ENCODE measurements around the gene SLC5A6. TPM values are rescaled to one million over a fixed set of nuclear protein-coding genes. Genes with fewer than 3 reads are reported as not detected.

The SLC5A6 gene
- total and polyA plus RNA-seq, 2 of the 4 experiments (the other 2 are of a cell fraction), result 28.8 to 34.2 TPM

DNA sequence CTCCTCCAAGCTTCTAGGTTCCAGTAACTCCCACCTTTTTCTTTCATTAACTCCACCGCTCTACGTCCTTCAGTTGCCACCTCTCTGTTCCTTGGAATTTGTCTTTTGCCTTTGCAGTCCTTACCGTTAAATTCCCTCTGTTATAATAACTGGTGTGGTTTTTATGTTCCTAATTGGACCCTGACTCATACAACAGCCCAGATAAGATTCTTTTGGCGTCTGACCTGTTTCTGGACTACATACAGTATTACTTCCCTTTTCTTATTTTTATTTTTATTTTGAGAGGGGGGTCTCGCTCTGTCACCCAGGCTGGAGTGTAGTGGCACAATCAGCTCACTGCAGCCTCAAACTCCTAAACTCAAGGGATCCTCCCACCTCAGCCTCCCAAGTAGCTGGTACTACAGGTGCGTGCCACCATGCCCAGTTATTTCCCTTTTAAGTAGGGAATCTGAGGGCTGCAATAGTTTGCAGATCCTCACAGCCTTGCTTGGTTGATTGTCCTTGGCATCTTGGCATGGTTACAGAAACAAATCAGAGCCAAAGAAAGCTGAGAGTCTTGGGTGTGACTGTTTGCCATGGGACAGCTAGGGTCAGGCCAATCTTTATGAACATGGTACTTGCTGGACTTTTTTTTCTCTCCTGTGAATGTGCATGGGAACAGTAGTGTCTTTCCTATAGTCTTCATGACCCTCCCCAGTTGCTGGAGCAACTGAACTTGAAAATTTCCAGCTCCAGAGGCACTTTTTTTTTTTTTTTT is 41.3 kb downstream of the SLC5A6 start:
- Histone ChIP-seq H3K14ac (replicated peaks; ENCODE audit: low read depth, low read length) (no peak overlapping the region), H4K8ac (ENCODE audit: low read depth in 2 of 2, low read length in 2 of 2) (no peak overlapping the region), H4K91ac (ENCODE audit: insufficient read depth, low read depth, low read length) (no peak overlapping the region), H3K4me2 (ENCODE audit: low read depth, low read length) (no peak overlapping the region), H3K18ac (ENCODE audit: low read depth, low read length) (no peak overlapping the region), H3K9ac (ENCODE audit: low read depth, low read length) (no peak overlapping the region), H2AFZ (replicated peaks; ENCODE audit: low read length, poor library complexity) (no peak overlapping the region), H3K56ac (ENCODE audit: extremely low read depth, insufficient read depth, low read length) (no peak overlapping the region), H3K23ac (ENCODE audit: low read depth, low read length) (no peak overlapping the region), H4K5ac (ENCODE audit: low read depth, low read length) (no peak overlapping the region), H3K79me1 (ENCODE audit: low read depth in 1 of 2, low read length in 2 of 2) (no peaks in the 10 kb centered on the region), H2AK5ac (ENCODE audit: low read depth, low read length) (no peak overlapping the region), H2AK9ac (replicated peaks; ENCODE audit: low read depth, low read length, poor library complexity) (no peak overlapping the region), H2BK15ac (ENCODE audit: low read depth, low read length) (no peak overlapping the region), H2BK20ac (ENCODE audit: low read depth, low read length) (no peak overlapping the region), H3K4me1 (ENCODE audit: control insufficient read depth, insufficient read depth, low read length) (no peaks in the 10 kb centered on the region), H3K9me1 (ENCODE audit: insufficient read depth, low read length) (no peaks in the 10 kb centered on the region), H3K4ac (ENCODE audit: low read depth, low read length) (no peak overlapping the region), H3K4me3 (ENCODE audit: insufficient read depth, low read depth, low read length) (no peak overlapping the region), H3K27ac (ENCODE audit: insufficient read depth, low read length) (no peak overlapping the region), H3K36me3 (ENCODE audit: control insufficient read depth, insufficient read depth, low read length) (no peaks in the 10 kb centered on the region), H2BK120ac (ENCODE audit: low read depth, low read length) (no peak overlapping the region), H3K27me3 (ENCODE audit: control insufficient read depth, insufficient read depth, low read length) (peaks cover 67% of the 10 kb centered on the region), H2BK5ac (ENCODE audit: low read depth, low read length, poor library complexity, severe bottlenecking) (no peak overlapping the region), H3K9me3 (ENCODE audit: control insufficient read depth, insufficient read depth, low read length) (no peaks in the 10 kb centered on the region), H4K20me1 (ENCODE audit: insufficient read depth, low read length) (no peaks in the 10 kb centered on the region)
- in situ Hi-C loops (cut with MboI; ENCODE audit: low sequenced_read_pairs), result no loop called here
- DNase-seq, result no peak
- POLR2A ChIA-PET (ENCODE audit: unreplicated experiment), result no interaction called here
- intact Hi-C loops (cut with micrococcal nuclease), result loop anchor here (1.0 kb wide), 1 partner anchor 21 kb away; no protein-coding TSS in a partner anchor
- dilution Hi-C loops (cut with HindIII; ENCODE audit: low sequenced_read_pairs, unreplicated experiment), result no loop called here
- no peak for ATAC-seq (ENCODE audit: low read depth)
- no TSS peak for BruUV-seq (replicated peaks)
- WGBS, 2 experiments (ENCODE audit: extremely low coverage in 2 of 2, insufficient read length in 1 of 2), result no CpG with 5 or more reads among the region's 6 CpGs
- TF ChIP-seq CEBPB (IDR thresholded peaks at IDR 0.05; ENCODE audit: low read depth, low read length) (no peak), NFE2L2 (IDR thresholded peaks at IDR 0.05; ENCODE audit: low read depth, low read length) (no peak), MAFK (IDR thresholded peaks at IDR 0.05; ENCODE audit: low read depth, low read length) (no peak), FOS (IDR thresholded peaks at IDR 0.05; ENCODE audit: low read depth, low read length) (no peak), POLR2A (IDR thresholded peaks at IDR 0.05; ENCODE audit: low read depth, low read length) (no peak), SMC3 (IDR thresholded peaks at IDR 0.05; ENCODE audit: low read depth, low read length) (no peak), MAZ (IDR thresholded peaks at IDR 0.05; ENCODE audit: borderline replicate concordance, low read depth, low read length) (no peak), MXI1 (IDR thresholded peaks at IDR 0.05; ENCODE audit: borderline replicate concordance, low read depth, low read length) (no peak), RAD21 (IDR thresholded peaks at IDR 0.05; ENCODE audit: low read length) (no peak), RCOR1 (IDR thresholded peaks at IDR 0.05; ENCODE audit: insufficient replicate concordance, low read length) (no peak)
- TF ChIP-seq, protein P1, sequence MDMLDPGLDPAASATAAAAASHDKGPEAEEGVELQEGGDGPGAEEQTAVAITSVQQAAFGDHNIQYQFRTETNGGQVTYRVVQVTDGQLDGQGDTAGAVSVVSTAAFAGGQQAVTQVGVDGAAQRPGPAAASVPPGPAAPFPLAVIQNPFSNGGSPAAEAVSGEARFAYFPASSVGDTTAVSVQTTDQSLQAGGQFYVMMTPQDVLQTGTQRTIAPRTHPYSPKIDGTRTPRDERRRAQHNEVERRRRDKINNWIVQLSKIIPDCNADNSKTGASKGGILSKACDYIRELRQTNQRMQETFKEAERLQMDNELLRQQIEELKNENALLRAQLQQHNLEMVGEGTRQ (IDR thresholded peaks at IDR 0.05; ENCODE audit: low read depth, low read length), result no peak
- TF ChIP-seq, protein P2, sequence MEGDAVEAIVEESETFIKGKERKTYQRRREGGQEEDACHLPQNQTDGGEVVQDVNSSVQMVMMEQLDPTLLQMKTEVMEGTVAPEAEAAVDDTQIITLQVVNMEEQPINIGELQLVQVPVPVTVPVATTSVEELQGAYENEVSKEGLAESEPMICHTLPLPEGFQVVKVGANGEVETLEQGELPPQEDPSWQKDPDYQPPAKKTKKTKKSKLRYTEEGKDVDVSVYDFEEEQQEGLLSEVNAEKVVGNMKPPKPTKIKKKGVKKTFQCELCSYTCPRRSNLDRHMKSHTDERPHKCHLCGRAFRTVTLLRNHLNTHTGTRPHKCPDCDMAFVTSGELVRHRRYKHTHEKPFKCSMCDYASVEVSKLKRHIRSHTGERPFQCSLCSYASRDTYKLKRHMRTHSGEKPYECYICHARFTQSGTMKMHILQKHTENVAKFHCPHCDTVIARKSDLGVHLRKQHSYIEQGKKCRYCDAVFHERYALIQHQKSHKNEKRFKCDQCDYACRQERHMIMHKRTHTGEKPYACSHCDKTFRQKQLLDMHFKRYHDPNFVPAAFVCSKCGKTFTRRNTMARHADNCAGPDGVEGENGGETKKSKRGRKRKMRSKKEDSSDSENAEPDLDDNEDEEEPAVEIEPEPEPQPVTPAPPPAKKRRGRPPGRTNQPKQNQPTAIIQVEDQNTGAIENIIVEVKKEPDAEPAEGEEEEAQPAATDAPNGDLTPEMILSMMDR (conservative IDR thresholded peaks at IDR 0.05; ENCODE audit: low read depth, low read length), result no peak
- CTCF ChIA-PET, result interaction anchor here (0.6 to 1.6 kb wide), 4 partner anchors 10 to 135 kb away, joined by 3 to 7 read pairs (median 5); no protein-coding TSS in a partner anchor

Data from IMR-90 (cell line).